GM23338 (cell line): Measurements from ENCODE around the gene PPM1E.

Experiments
- CREB1 ChIP-seq: fragments of 250-450 bp; sonication (Bioruptor Pico); IDR thresholded peaks from 2 replicates; pipeline ENCODE4 v1.5.0; 2020; ENCODE audit warnings: low read depth, mild to moderate bottlenecking, moderate library complexity
- ETS1 ChIP-seq: IDR thresholded peaks from 2 replicates; pipeline ENCODE4 v1.6.1; 2016; ENCODE audit warnings: antibody characterized with exemption
- EZH2 ChIP-seq: fragments of 200-600 bp; sonication (generic); IDR thresholded peaks from one replicate; pipeline ENCODE4 v1.8.0; 2017; ENCODE audit warnings: antibody characterized with exemption, mild to moderate bottlenecking, low read depth; ENCODE audit not compliant: unreplicated experiment
- EZH2phosphoT487 ChIP-seq: fragments of 200-600 bp; sonication (generic); IDR thresholded peaks from one replicate; pipeline ENCODE4 v1.8.1; 2018; ENCODE audit warnings: antibody characterized with exemption; ENCODE audit not compliant: unreplicated experiment
- NANOG ChIP-seq: IDR thresholded peaks from 2 replicates; pipeline ENCODE4 v1.6.1; 2016; ENCODE audit warnings: antibody characterized with exemption, borderline replicate concordance
- POLR2AphosphoS5 ChIP-seq: IDR thresholded peaks from 2 replicates; pipeline ENCODE4 v1.6.1; 2016; ENCODE audit warnings: antibody characterized with exemption, low read depth
- REST ChIP-seq: IDR thresholded peaks from one replicate; pipeline ENCODE4 v1.6.1; 2018; ENCODE audit warnings: antibody characterized with exemption; ENCODE audit not compliant: unreplicated experiment
- STAT1 ChIP-seq: IDR thresholded peaks from one replicate; pipeline ENCODE4 v1.6.1; 2016; ENCODE audit warnings: antibody characterized with exemption; ENCODE audit not compliant: unreplicated experiment
- ZNF331 ChIP-seq: fragments of 250-450 bp; sonication (Bioruptor Pico); IDR thresholded peaks from 2 replicates; pipeline ENCODE4 v1.5.0; 2020; ENCODE audit warnings: low read depth, mild to moderate bottlenecking, moderate library complexity
- TF ChIP-seq, protein P1 (sequence below), 2 experiments: fragments of 200-600 bp in 1 of 2; sonication (generic) in 1 of 2; conservative IDR thresholded peaks; 2 replicates each; pipeline versions ENCODE4 v1.5.1 to v1.6.1; 2016 to 2017; ENCODE audit warnings: antibody characterized with exemption in 2 of 2, low read depth in 2 of 2, mild to moderate bottlenecking in 2 of 2, moderate library complexity in 1 of 2
- TF ChIP-seq, protein P2 (sequence below): fragments of 250-450 bp; sonication (Bioruptor Pico); IDR thresholded peaks from 2 replicates; pipeline ENCODE4 v1.5.0; 2020; ENCODE audit warnings: mild to moderate bottlenecking, moderate library complexity

DNA sequence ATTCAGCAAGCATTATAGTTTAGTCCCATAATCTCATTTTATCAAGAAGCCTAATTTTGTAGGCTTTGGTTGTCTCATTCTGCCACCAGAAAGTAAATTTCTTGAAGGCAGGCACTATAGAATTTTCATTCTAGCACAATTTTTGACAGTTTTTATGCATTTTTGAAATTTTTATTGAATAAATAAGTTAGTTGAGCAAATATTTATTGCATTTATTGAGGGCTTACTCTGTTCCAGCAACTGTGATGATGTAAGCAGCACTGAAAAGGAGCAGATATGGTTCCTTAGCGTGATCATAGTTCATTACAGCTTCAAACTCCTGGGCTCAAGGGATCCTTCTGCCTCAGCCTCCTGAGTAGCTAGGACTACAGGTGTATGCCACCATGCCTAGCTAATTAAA lies 34.2 kb downstream of the PPM1E start:
- TF ChIP-seq, protein P1, sequence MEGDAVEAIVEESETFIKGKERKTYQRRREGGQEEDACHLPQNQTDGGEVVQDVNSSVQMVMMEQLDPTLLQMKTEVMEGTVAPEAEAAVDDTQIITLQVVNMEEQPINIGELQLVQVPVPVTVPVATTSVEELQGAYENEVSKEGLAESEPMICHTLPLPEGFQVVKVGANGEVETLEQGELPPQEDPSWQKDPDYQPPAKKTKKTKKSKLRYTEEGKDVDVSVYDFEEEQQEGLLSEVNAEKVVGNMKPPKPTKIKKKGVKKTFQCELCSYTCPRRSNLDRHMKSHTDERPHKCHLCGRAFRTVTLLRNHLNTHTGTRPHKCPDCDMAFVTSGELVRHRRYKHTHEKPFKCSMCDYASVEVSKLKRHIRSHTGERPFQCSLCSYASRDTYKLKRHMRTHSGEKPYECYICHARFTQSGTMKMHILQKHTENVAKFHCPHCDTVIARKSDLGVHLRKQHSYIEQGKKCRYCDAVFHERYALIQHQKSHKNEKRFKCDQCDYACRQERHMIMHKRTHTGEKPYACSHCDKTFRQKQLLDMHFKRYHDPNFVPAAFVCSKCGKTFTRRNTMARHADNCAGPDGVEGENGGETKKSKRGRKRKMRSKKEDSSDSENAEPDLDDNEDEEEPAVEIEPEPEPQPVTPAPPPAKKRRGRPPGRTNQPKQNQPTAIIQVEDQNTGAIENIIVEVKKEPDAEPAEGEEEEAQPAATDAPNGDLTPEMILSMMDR (conservative IDR thresholded peaks at IDR 0.05; ENCODE audit: low read depth in 2 of 2), result no peak
- no peak for TF ChIP-seq POLR2AphosphoS5
- no peak for TF ChIP-seq EZH2
- no peak for TF ChIP-seq REST
- TF ChIP-seq, protein P2, sequence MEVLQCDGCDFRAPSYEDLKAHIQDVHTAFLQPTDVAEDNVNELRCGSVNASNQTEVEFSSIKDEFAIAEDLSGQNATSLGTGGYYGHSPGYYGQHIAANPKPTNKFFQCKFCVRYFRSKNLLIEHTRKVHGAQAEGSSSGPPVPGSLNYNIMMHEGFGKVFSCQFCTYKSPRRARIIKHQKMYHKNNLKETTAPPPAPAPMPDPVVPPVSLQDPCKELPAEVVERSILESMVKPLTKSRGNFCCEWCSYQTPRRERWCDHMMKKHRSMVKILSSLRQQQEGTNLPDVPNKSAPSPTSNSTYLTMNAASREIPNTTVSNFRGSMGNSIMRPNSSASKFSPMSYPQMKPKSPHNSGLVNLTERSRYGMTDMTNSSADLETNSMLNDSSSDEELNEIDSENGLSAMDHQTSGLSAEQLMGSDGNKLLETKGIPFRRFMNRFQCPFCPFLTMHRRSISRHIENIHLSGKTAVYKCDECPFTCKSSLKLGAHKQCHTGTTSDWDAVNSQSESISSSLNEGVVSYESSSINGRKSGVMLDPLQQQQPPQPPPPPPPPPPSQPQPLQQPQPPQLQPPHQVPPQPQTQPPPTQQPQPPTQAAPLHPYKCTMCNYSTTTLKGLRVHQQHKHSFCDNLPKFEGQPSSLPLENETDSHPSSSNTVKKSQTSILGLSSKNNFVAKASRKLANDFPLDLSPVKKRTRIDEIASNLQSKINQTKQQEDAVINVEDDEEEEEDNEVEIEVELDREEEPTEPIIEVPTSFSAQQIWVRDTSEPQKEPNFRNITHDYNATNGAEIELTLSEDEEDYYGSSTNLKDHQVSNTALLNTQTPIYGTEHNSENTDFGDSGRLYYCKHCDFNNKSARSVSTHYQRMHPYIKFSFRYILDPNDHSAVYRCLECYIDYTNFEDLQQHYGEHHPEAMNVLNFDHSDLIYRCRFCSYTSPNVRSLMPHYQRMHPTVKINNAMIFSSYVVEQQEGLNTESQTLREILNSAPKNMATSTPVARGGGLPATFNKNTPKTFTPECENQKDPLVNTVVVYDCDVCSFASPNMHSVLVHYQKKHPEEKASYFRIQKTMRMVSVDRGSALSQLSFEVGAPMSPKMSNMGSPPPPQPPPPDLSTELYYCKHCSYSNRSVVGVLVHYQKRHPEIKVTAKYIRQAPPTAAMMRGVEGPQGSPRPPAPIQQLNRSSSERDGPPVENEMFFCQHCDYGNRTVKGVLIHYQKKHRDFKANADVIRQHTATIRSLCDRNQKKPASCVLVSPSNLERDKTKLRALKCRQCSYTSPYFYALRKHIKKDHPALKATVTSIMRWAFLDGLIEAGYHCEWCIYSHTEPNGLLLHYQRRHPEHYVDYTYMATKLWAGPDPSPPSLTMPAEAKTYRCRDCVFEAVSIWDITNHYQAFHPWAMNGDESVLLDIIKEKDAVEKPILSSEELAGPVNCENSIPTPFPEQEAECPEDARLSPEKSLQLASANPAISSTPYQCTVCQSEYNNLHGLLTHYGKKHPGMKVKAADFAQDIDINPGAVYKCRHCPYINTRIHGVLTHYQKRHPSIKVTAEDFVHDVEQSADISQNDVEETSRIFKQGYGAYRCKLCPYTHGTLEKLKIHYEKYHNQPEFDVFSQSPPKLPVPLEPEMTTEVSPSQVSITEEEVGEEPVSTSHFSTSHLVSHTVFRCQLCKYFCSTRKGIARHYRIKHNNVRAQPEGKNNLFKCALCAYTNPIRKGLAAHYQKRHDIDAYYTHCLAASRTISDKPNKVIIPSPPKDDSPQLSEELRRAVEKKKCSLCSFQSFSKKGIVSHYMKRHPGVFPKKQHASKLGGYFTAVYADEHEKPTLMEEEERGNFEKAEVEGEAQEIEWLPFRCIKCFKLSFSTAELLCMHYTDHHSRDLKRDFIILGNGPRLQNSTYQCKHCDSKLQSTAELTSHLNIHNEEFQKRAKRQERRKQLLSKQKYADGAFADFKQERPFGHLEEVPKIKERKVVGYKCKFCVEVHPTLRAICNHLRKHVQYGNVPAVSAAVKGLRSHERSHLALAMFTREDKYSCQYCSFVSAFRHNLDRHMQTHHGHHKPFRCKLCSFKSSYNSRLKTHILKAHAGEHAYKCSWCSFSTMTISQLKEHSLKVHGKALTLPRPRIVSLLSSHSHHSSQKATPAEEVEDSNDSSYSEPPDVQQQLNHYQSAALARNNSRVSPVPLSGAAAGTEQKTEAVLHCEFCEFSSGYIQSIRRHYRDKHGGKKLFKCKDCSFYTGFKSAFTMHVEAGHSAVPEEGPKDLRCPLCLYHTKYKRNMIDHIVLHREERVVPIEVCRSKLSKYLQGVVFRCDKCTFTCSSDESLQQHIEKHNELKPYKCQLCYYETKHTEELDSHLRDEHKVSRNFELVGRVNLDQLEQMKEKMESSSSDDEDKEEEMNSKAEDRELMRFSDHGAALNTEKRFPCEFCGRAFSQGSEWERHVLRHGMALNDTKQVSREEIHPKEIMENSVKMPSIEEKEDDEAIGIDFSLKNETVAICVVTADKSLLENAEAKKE (CRISPR knock-in tag), result no peak
- no peak for TF ChIP-seq CREB1 (CRISPR knock-in tag)
- no peak for TF ChIP-seq EZH2phosphoT487
- TF ChIP-seq STAT1, result no peak
- no peak for TF ChIP-seq NANOG
- no peak for TF ChIP-seq ZNF331
- TF ChIP-seq ETS1, result no peak
